ENCODE data around the gene TH. TPM values are rescaled to one million over a fixed set of nuclear protein-coding genes. Genes with fewer than 3 reads are reported as not detected.

Gene TH
- total RNA-seq, 3 donors from 2014 or later, result not detected

DNA sequence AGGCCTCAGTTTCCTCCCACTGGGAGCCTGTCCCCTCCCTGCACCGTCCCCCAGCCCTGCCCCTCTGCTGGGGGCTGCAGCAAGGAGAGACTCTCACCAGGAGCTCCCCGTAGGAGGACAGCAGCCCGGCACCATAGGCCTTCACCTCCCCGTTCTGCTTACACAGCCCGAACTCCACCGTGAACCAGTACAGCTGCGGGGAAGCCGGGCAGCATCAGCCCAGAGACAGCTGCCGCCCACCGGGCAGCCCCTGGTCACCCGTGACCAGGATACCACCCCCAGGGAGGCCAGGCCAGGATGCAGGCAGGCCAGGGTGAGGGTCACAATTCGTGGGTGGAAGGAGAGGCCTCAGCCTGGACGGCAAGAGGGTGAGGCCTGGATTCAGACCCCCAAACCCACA is 6.0 kb downstream of the TH start:
- peaks cover 4 to 61% of the 10 kb centered on the region in 2 donors for H3K27me3 ChIP-seq

DNA sequence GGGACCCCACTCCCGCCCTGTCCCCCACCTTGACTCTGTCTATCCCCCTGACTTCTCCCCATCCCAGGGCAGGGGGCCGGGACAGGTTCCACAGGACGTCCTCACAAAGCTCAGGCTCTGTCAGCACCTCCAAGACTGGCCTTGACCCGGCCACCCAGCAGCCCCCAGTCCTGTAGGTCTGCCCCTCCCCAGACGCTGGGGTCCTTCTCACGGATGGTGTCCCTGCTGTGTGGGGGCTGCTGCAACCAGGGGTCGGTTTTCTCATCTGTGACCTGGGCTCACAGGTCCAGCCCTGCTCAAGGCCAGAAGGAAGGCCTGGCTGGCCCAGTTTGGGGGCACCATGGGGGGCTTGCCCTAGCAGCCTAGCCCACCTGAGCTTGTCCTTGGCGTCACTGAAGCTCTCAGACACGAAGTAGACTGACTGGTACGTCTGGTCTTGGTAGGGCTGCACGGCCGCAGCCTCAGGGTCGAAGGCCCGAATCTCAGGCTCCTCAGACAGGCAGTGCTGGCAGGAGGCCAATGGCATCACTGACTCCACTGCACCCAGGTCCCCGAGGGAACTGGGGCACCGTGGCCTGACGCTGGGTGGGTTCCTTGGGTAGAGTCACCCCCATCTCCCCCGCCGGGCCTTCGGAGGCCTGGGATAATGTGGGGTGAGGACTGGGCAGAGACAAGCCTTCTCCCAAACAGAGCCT is 6.6 kb downstream of the TH start:
- Histone ChIP-seq H3K4me3 (no peak overlapping the region), H3K9me3 (no peaks in the 10 kb centered on the region), H3K27me3 (peaks cover 4 to 61% of the 10 kb centered on the region in 2 donors), H3K36me3 (no peaks in the 10 kb centered on the region), H3K4me1 (no peaks in the 10 kb centered on the region), H3K27ac (no peak overlapping the region)
- intact Hi-C loops (cut with DNase I; ENCODE audit: low total_unique reads), result no loop called here
- TF ChIP-seq, protein P1, sequence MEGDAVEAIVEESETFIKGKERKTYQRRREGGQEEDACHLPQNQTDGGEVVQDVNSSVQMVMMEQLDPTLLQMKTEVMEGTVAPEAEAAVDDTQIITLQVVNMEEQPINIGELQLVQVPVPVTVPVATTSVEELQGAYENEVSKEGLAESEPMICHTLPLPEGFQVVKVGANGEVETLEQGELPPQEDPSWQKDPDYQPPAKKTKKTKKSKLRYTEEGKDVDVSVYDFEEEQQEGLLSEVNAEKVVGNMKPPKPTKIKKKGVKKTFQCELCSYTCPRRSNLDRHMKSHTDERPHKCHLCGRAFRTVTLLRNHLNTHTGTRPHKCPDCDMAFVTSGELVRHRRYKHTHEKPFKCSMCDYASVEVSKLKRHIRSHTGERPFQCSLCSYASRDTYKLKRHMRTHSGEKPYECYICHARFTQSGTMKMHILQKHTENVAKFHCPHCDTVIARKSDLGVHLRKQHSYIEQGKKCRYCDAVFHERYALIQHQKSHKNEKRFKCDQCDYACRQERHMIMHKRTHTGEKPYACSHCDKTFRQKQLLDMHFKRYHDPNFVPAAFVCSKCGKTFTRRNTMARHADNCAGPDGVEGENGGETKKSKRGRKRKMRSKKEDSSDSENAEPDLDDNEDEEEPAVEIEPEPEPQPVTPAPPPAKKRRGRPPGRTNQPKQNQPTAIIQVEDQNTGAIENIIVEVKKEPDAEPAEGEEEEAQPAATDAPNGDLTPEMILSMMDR (IDR thresholded peaks at IDR 0.05), result no peak
- TF ChIP-seq POLR2A (IDR thresholded peaks at IDR 0.05) (no peak), POLR2AphosphoS5 (IDR thresholded peaks at IDR 0.05) (no peak)
- peak in 1 of 2 donors; percentile 67 for DNase-seq (ENCODE audit: low spot score in 2 of 2)

More for the DNA sequence above, 6.0 kb downstream of the TH start:
- Histone ChIP-seq H3K4me3 (no peak overlapping the region), H3K9me3 (no peaks in the 10 kb centered on the region), H3K27ac (no peak overlapping the region), H3K36me3 (no peaks in the 10 kb centered on the region), H3K4me1 (no peaks in the 10 kb centered on the region)
- intact Hi-C loops (cut with DNase I; ENCODE audit: low total_unique reads), result no loop called here
- no peak for DNase-seq (ENCODE audit: low spot score in 2 of 2)
- TF ChIP-seq POLR2A (IDR thresholded peaks at IDR 0.05) (no peak), POLR2AphosphoS5 (IDR thresholded peaks at IDR 0.05) (no peak)
- TF ChIP-seq, protein P1 (IDR thresholded peaks at IDR 0.05), result no peak

DNA sequence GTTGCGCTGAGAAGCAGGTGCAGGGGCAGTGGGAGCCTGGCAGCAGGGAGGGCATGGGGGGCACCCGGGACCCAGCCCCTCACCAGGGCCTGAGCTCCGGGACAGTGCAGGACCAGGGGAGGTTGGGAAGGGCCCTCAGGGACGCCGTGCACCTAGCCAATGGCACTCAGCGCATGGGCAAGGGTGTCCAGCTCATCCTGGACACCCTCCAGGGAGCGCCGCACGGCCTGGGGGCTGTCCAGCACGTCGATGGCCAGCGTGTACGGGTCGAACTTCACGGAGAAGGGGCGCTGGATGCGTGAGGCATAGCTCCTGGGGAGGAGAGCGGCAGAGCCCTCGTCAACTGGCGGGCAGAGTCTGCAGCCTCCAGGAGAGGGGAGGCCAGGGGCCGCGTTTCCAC is 7.5 kb downstream of the TH start:
- TF ChIP-seq, protein P1 (IDR thresholded peaks at IDR 0.05), result no peak
- TF ChIP-seq POLR2AphosphoS5 (IDR thresholded peaks at IDR 0.05) (no peak), POLR2A (IDR thresholded peaks at IDR 0.05) (no peak)
- no peak overlapping the region for H3K4me3 ChIP-seq
- H3K9me3 ChIP-seq, result no peaks in the 10 kb centered on the region
- H3K27ac ChIP-seq, result no peak overlapping the region
- peaks cover 4 to 52% of the 10 kb centered on the region in 2 donors for H3K27me3 ChIP-seq
- H3K36me3 ChIP-seq, result no peaks in the 10 kb centered on the region
- intact Hi-C loops (cut with DNase I; ENCODE audit: low total_unique reads), result no loop called here
- no peak for DNase-seq (ENCODE audit: low spot score in 2 of 2)
- no peaks in the 10 kb centered on the region for H3K4me1 ChIP-seq

DNA sequence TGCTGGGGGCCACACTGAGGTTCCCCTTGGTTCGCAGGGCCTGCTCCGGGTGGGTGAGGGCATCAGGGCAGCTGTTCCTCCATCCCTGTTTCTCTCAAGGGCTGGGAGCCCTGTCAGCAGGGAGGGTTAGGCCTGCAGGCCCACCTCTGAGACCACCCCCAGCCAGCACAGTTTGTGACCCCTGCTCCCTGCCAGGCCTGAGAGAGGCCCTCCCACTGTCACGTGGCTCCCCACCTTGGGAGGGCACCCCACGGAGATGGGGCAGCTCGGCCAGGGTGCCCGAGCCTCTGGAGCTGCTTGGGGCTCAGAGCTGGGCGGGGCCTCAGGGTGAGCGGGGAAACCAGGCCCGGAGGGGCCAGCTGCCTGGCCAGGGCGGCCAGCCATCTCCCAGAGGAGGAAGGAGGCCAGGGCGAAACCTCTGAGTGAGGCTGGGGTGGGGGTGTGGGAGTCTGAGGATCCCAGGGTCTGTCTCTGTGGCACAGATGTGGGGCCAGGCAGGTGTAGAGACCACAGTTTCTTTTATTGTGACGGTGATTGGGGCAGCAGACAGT is 8.1 kb downstream of the TH start:
- Histone ChIP-seq H3K27ac (no peak overlapping the region), H3K36me3 (no peaks in the 10 kb centered on the region), H3K9me3 (no peaks in the 10 kb centered on the region), H3K4me1 (no peaks in the 10 kb centered on the region), H3K27me3 (peaks cover 4 to 48% of the 10 kb centered on the region in 2 donors), H3K4me3 (no peak overlapping the region)
- intact Hi-C loops (cut with DNase I; ENCODE audit: low total_unique reads), result no loop called here
- TF ChIP-seq, protein P1 (IDR thresholded peaks at IDR 0.05), result no peak
- no peak for TF ChIP-seq POLR2AphosphoS5 (IDR thresholded peaks at IDR 0.05)
- no peak for TF ChIP-seq POLR2A (IDR thresholded peaks at IDR 0.05)
- no peak for DNase-seq (ENCODE audit: low spot score in 2 of 2)

DNA sequence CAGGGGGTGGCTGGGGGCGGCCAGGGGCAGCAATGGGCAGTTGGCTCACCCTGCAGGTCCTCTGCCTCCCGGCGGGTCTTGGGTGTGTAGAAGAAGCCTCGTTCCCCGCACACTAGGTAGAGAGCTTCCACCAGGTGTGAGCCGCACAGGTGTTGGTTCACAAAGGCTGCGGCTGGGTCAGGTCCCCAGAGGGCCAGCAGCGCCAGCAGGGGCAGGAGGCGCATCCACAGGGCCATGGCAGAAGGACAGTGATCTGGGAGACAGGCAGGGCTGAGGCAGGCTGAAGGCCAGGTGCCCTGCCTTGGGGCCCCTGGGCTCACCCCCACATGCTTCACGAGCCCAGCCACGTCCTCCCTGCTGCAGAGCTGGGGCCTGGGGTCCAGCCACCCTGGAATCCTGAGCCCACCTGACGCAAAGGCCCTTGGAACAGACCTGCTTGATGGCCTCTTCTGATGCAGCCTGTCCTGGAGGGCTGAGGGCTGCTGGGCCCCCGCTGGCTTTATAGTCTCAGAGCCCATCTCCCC is 10.8 kb downstream of the TH start, which contains the start of gene INS:
Gene INS, minus strand, starts transcription at position 474 of the 524 bp plus-strand sequence. Its CDS starts 238 bp downstream, at position 236.
- no peak for DNase-seq (ENCODE audit: low spot score in 2 of 2)
- no peak within 1 kb of the TSS for H3K27ac ChIP-seq
- TF ChIP-seq, protein P1 (IDR thresholded peaks at IDR 0.05), result no peak
- TF ChIP-seq POLR2AphosphoS5 (IDR thresholded peaks at IDR 0.05) (no peak), POLR2A (IDR thresholded peaks at IDR 0.05) (no peak)

More for the DNA sequence above, 10.8 kb downstream of the TH start, which contains the start of gene INS:
- intact Hi-C loops (cut with DNase I; ENCODE audit: low total_unique reads), result no loop called here
- Histone ChIP-seq H3K36me3 (no peaks in the 10 kb centered on the region), H3K9me3 (no peaks in the 10 kb centered on the region), H3K27me3 (peaks cover 0 to 54% of the 10 kb centered on the region in 2 donors), H3K4me1 (no peaks in the 10 kb centered on the region), H3K4me3 (no peak within 1 kb of the TSS)

Data from breast epithelium (tissue), 4 donors.